ENCODE data around the gene SLIT1.

- TF ChIP-seq GLIS3 (CRISPR knock-in tag; IDR thresholded peaks at IDR 0.05) (no peak), RARB (CRISPR knock-in tag; IDR thresholded peaks at IDR 0.05) (no peak), POU6F1 (CRISPR knock-in tag; IDR thresholded peaks at IDR 0.05; ENCODE audit: borderline replicate concordance, low read depth) (no peak), TCF4 (CRISPR knock-in tag; IDR thresholded peaks at IDR 0.05; ENCODE audit: borderline replicate concordance) (no peak)
Measured at GRCh38 chr10:97140049-97140846, 45.5 kb downstream of the SLIT1 start.
